Uterus (tissue), 4 donors: ENCODE results near the gene PIEZO2. TPM values are rescaled to one million over a fixed set of nuclear protein-coding genes. Genes with fewer than 3 reads are reported as not detected.
"Not testable (repeated sequence)": the region's sequence is repeated elsewhere in the genome, so short reads cannot be mapped to it uniquely, and the experiment has no call there.

Source experiments
- DNase-seq, 2 donors: peaks; one replicate each; pipeline ENCODE4 v3.0.0-alpha.2; 2019 to 2020
- H3K27ac ChIP-seq, 2 donors: fragments of 200-600 bp; sonication (generic); 1 replicate in 1 of 2; 2 replicates in 1 of 2; pipeline ENCODE4 v1.5.1; 2016 to 2018
- H3K27me3 ChIP-seq, 2 donors: fragments of 200-600 bp; sonication (generic); one replicate each; pipeline ENCODE4 v1.5.1; 2018 to 2019; ENCODE audit warnings: control low read depth in 1 of 2
- H3K36me3 ChIP-seq, 2 donors: fragments of 200-600 bp; sonication (generic); one replicate each; pipeline ENCODE4 v1.5.1; 2019; ENCODE audit warnings: control low read depth in 1 of 2
- H3K4me1 ChIP-seq, 2 donors: fragments of 200-600 bp; sonication (generic); one replicate each; pipeline ENCODE4 v1.5.1; 2018 to 2019; ENCODE audit warnings: control low read depth in 1 of 2
- H3K4me3 ChIP-seq, 2 donors: fragments of 200-600 bp; sonication (generic); 1 replicate in 1 of 2; 2 replicates in 1 of 2; pipeline ENCODE4 v1.5.1; 2018 to 2019; ENCODE audit warnings: mild to moderate bottlenecking in 1 of 2
- H3K9me3 ChIP-seq, 2 donors: fragments of 200-600 bp; sonication (generic); one replicate each; pipeline ENCODE4 v1.5.1; 2019; ENCODE audit warnings: control low read depth in 1 of 2
- intact Hi-C: fragments of 100-400 bp; cut with DNase I; formaldehyde crosslinking; loops from one replicate; pipeline ENCODE4 v1.15.1; 2023; ENCODE audit warnings: low total_unique reads
- microRNA-seq: library from miRNA; unstranded; fragments of <30 nt; microRNA quantifications from one replicate; pipeline ENCODE4, GENCODE V29; 2016; ENCODE audit warnings: borderline microRNAs expressed, borderline replicate concordance
- small RNA-seq: library from RNA; depleted of rRNA; stranded (forward); fragments of <200 nt; gene quantifications from one replicate; pipeline ENCODE3, GENCODE V24; 2016
- total RNA-seq, 4 donors: library from RNA; depleted of rRNA in 3 of 4; stranded (reverse); fragments of >200 nt in 3 of 4; gene quantifications; one replicate each; pipeline versions ENCODE4 v1.1.0 to v1.2.4, GENCODE V29; 2014 to 2023
- donor health status: DM: yes; HTN: yes; CAD: no.

The PIEZO2 gene
- total RNA-seq, 4 donors from 2014 or later, result 1.8 to 42.8 (median 5.6) TPM

DNA sequence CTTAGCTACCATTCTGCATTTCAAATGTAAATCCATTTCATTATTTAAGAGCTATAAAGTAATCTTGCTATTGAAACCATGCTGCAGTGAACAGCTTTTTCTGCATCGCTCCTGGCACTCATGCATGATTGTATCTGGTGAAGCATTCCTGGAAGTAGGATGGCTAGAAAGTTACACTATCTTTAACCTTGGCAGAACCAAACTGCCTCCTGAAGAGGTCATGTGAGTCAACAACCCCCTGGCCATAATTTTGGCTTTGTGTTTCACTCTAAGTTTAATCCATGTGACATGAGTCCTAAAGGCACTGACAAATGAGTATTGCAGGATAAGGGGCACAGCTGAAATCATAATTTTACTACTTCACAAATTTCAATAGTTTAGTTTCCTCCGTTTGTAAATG lies 526.4 kb downstream of the PIEZO2 start:
- H3K36me3 ChIP-seq, H3K4me3 ChIP-seq, intact Hi-C loops, H3K4me1 ChIP-seq, H3K27me3 ChIP-seq, DNase-seq, H3K27ac ChIP-seq, H3K9me3 ChIP-seq: not testable (repeated sequence)

DNA sequence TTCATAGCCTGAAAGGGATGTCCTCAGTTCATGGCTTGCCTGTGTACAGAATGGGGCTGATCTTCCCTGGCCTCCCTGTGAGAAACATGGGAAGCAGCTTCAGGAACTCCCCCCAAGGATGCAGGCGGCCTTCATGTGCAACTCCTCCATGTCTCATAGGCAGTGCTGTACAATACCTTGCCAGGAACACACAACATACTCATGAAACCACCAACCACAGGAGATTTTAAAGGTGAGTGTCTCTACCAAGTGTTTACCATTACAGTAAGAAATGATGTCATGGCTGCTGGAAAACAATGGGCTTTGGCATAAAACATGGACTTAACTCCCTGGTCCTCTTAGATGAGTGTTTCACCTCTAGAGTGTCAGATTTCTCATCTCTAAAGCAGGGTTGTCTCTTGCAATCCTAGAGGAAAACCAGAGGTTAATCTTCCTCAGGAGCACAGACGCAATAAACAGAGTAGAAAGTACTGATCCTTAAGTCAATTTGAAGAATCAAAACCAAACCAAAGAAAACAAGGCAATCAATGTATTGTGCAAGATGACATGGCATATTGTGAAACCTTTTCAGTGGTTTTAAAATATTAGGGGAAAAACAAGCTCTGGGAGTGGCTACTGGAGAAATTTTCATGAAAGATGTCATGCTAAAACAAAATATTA lies 528.6 kb downstream of the PIEZO2 start:
- H3K36me3 ChIP-seq, DNase-seq, H3K27ac ChIP-seq, intact Hi-C loops, H3K27me3 ChIP-seq, H3K4me3 ChIP-seq, H3K9me3 ChIP-seq, H3K4me1 ChIP-seq: not testable (repeated sequence)

Small RNAs within 50 kb of the gene (microRNA-seq; reads per million reads assigned to microRNA genes)
- not detected for gene MIR6788

Small RNAs within 50 kb of the gene (small RNA-seq; reads per million reads assigned to genes)
- gene AP001180.3 (not detected), gene AP001180.5 (not detected), gene MIR6788 (not detected)
